ENCODE measurements around the gene PEAK3.

The PEAK3 gene

GRCh38 chr19:2231621-2232221, 50.3 kb downstream of the PEAK3 start:
- Histone ChIP-seq H3K27ac (ENCODE audit: low read depth, low read length, poor library complexity, severe bottlenecking) (peak overlapping the region; percentile 83), H3K9ac (ENCODE audit: low read length) (no peak overlapping the region; the same call in 1 of the 2 replicates), H2AFZ (ENCODE audit: low read length) (no peak overlapping the region), H3K27me3 (ENCODE audit: insufficient read depth, low read length) (no peaks in the 10 kb centered on the region), H4K20me1 (ENCODE audit: insufficient read depth, low read length) (no peaks in the 10 kb centered on the region), H3K4me2 (ENCODE audit: low read length) (peak overlapping the region; percentile 64; the same call in 1 of the 2 replicates), H3K9me2 (ENCODE audit: low read depth, low read length) (no peaks in the 10 kb centered on the region), H3K4me1 (ENCODE audit: insufficient read depth, low read length, severe bottlenecking) (peaks cover 68% of the 10 kb centered on the region), H3K9me3 (ENCODE audit: low read length) (no peaks in the 10 kb centered on the region), H3K36me3 (ENCODE audit: insufficient read depth, low read length) (peaks cover 38% of the 10 kb centered on the region), H3K79me2 (ENCODE audit: insufficient read depth, low read length) (peaks cover 11% of the 10 kb centered on the region; the same call in 1 of the 2 replicates), H3K4me3 (ENCODE audit: low read depth, low read length, poor library complexity, severe bottlenecking) (no peak overlapping the region), H3F3A (ENCODE audit: insufficient read depth, low read length) (no peaks in the 10 kb centered on the region)
- TF ChIP-seq EZH2 (IDR thresholded peaks at IDR 0.05; ENCODE audit: borderline replicate concordance, low read length) = no peak
- TF ChIP-seq, protein P1, sequence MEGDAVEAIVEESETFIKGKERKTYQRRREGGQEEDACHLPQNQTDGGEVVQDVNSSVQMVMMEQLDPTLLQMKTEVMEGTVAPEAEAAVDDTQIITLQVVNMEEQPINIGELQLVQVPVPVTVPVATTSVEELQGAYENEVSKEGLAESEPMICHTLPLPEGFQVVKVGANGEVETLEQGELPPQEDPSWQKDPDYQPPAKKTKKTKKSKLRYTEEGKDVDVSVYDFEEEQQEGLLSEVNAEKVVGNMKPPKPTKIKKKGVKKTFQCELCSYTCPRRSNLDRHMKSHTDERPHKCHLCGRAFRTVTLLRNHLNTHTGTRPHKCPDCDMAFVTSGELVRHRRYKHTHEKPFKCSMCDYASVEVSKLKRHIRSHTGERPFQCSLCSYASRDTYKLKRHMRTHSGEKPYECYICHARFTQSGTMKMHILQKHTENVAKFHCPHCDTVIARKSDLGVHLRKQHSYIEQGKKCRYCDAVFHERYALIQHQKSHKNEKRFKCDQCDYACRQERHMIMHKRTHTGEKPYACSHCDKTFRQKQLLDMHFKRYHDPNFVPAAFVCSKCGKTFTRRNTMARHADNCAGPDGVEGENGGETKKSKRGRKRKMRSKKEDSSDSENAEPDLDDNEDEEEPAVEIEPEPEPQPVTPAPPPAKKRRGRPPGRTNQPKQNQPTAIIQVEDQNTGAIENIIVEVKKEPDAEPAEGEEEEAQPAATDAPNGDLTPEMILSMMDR (IDR thresholded peaks at IDR 0.05; ENCODE audit: low read length) = peak; percentile 35

- Histone ChIP-seq H3K4me1 (ENCODE audit: insufficient read depth, low read length, severe bottlenecking) (peaks cover 72% of the 10 kb centered on the region), H3K27me3 (ENCODE audit: insufficient read depth, low read length) (no peaks in the 10 kb centered on the region), H3K4me2 (ENCODE audit: low read length) (no peak overlapping the region), H3K9me2 (ENCODE audit: low read depth, low read length) (no peaks in the 10 kb centered on the region), H4K20me1 (ENCODE audit: insufficient read depth, low read length) (no peaks in the 10 kb centered on the region), H3K9me3 (ENCODE audit: low read length) (no peaks in the 10 kb centered on the region), H3K79me2 (ENCODE audit: insufficient read depth, low read length) (peaks cover 10% of the 10 kb centered on the region; the same call in 1 of the 2 replicates), H2AFZ (ENCODE audit: low read length) (no peak overlapping the region), H3K27ac (ENCODE audit: low read depth, low read length, poor library complexity, severe bottlenecking) (peak overlapping the region; percentile 83), H3K36me3 (ENCODE audit: insufficient read depth, low read length) (peaks cover 45% of the 10 kb centered on the region), H3K9ac (ENCODE audit: low read length) (no peak overlapping the region; the same call in 1 of the 2 replicates), H3K4me3 (ENCODE audit: low read depth, low read length, poor library complexity, severe bottlenecking) (no peak overlapping the region), H3F3A (ENCODE audit: insufficient read depth, low read length) (no peaks in the 10 kb centered on the region)
- TF ChIP-seq, protein P1 (IDR thresholded peaks at IDR 0.05; ENCODE audit: low read length) = no peak
- no peak for TF ChIP-seq EZH2 (IDR thresholded peaks at IDR 0.05; ENCODE audit: borderline replicate concordance, low read length)
These were observed 51.0 kb downstream of the PEAK3 start for GRCh38 chr19:2230807-2231533.

DNA sequence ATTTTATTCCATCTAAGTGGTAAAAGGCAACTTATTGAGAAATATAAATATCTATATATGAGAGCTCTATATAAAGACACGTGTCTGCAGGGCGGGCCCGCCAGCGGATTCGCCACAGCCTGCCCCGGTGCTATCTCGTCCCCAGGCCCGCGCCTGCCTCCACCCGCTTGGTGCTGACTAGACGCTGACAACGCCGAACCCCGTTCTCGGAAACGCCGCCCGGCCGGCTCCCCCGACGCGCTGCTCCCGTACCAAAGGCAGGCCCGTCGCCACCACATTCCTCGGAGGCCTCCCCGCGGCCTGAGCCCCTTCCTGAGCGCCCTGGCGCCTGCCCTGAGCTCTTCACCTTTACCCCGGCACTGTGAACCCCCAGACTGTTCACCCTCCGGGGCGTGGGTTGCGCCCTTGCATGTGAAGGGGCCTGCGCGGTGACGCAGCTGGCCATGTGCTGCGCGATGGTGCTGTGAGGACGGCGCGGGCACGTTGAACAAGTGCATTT, 51.9 kb downstream of the PEAK3 start:
- no peaks in the 10 kb centered on the region for H3F3A ChIP-seq (ENCODE audit: insufficient read depth, low read length)
- no peaks in the 10 kb centered on the region for H3K27me3 ChIP-seq (ENCODE audit: insufficient read depth, low read length)
- H3K4me2 ChIP-seq (ENCODE audit: low read length) = no peak overlapping the region
- peaks cover 54% of the 10 kb centered on the region for H3K36me3 ChIP-seq (ENCODE audit: insufficient read depth, low read length)
- no peak overlapping the region for H2AFZ ChIP-seq (ENCODE audit: low read length)
- no peak for TF ChIP-seq EZH2 (IDR thresholded peaks at IDR 0.05; ENCODE audit: borderline replicate concordance, low read length)
- TF ChIP-seq, protein P1 (IDR thresholded peaks at IDR 0.05; ENCODE audit: low read length) = no peak
- peaks cover 2% of the 10 kb centered on the region; the same call in 1 of the 2 replicates for H3K79me2 ChIP-seq (ENCODE audit: insufficient read depth, low read length)
- no peaks in the 10 kb centered on the region for H3K9me2 ChIP-seq (ENCODE audit: low read depth, low read length)
- H3K4me1 ChIP-seq (ENCODE audit: insufficient read depth, low read length, severe bottlenecking) = peaks cover 70% of the 10 kb centered on the region
- no peaks in the 10 kb centered on the region for H3K9me3 ChIP-seq (ENCODE audit: low read length)
- no peak overlapping the region for H3K4me3 ChIP-seq (ENCODE audit: low read depth, low read length, poor library complexity, severe bottlenecking)
- no peak overlapping the region for H3K27ac ChIP-seq (ENCODE audit: low read depth, low read length, poor library complexity, severe bottlenecking)
- no peak overlapping the region for H3K9ac ChIP-seq (ENCODE audit: low read length)
- H4K20me1 ChIP-seq (ENCODE audit: insufficient read depth, low read length) = no peaks in the 10 kb centered on the region

Data from OCI-LY1 (cell line).